Right atrium auricular region (tissue), 2 donors: ENCODE data around the gene MED16. TPM values are rescaled to one million over a fixed set of nuclear protein-coding genes. Genes with fewer than 3 reads are reported as not detected.

Experiments used
- DNase-seq: peaks from one replicate; pipeline ENCODE4 v3.0.0-alpha.2; 2019; ENCODE audit warnings: low spot score
- H3K27ac ChIP-seq, 2 donors: fragments of 200-600 bp; sonication (generic); 1 replicate in 1 of 2; 2 replicates in 1 of 2; pipeline ENCODE4 v1.5.1; 2016 to 2019
- H3K27me3 ChIP-seq, 2 donors: fragments of 200-600 bp; sonication (generic); one replicate each; pipeline versions ENCODE4 v1.5.1 to v1.6.0; 2017 to 2019
- H3K36me3 ChIP-seq: fragments of 200-600 bp; sonication (generic); one replicate; pipeline ENCODE4 v1.5.1; 2016
- H3K4me1 ChIP-seq, 2 donors: fragments of 200-600 bp; sonication (generic); one replicate each; pipeline versions ENCODE4 v1.5.1 to v1.6.0; 2017 to 2019
- H3K4me3 ChIP-seq, 2 donors: fragments of 200-600 bp; sonication (generic); 1 replicate in 1 of 2; 2 replicates in 1 of 2; pipeline ENCODE4 v1.5.1; 2017 to 2019; ENCODE audit warnings: mild to moderate bottlenecking in 1 of 2, moderate library complexity in 1 of 2
- H3K9me3 ChIP-seq, 2 donors: fragments of 200-600 bp; sonication (generic); one replicate each; pipeline ENCODE4 v1.5.1; 2019
- CTCF ChIP-seq, 2 donors: fragments of 200-600 bp; sonication (generic); IDR thresholded peaks; one replicate each; pipeline ENCODE4 v1.5.1; 2019; ENCODE audit warnings: antibody characterized with exemption in 2 of 2
- total RNA-seq, 2 donors: library from RNA; depleted of rRNA; stranded (reverse); fragments of >200 nt; gene quantifications; one replicate each; pipeline ENCODE4 v1.1.0, GENCODE V29; 2016

The MED16 gene
- total RNA-seq, 2 donors from 2014 or later, result 17.7 to 26.5 TPM

GRCh38 chr19:907183-907853 is 14.3 kb upstream of the MED16 start:
- Histone ChIP-seq H3K27me3 (no peaks in the 10 kb centered on the region), H3K9me3 (no peaks in the 10 kb centered on the region), H3K4me3 (no peak overlapping the region), H3K27ac (no peak overlapping the region), H3K36me3 (no peaks in the 10 kb centered on the region), H3K4me1 (no peaks in the 10 kb centered on the region)
- no peak for TF ChIP-seq CTCF (IDR thresholded peaks at IDR 0.05)
- no peak for DNase-seq

GRCh38 chr19:906480-906879 is 13.5 kb upstream of the MED16 start:
- DNase-seq, result no peak
- H3K4me3 ChIP-seq, result no peak overlapping the region
- no peaks in the 10 kb centered on the region for H3K36me3 ChIP-seq
- H3K27ac ChIP-seq, result no peak overlapping the region
- H3K4me1 ChIP-seq, result no peaks in the 10 kb centered on the region
- TF ChIP-seq CTCF (IDR thresholded peaks at IDR 0.05), result no peak
- H3K9me3 ChIP-seq, result no peaks in the 10 kb centered on the region
- H3K27me3 ChIP-seq, result no peaks in the 10 kb centered on the region

- H3K27ac ChIP-seq, result no peak overlapping the region
- H3K4me1 ChIP-seq, result no peaks in the 10 kb centered on the region
- H3K27me3 ChIP-seq, result no peaks in the 10 kb centered on the region
- H3K4me3 ChIP-seq, result no peak overlapping the region
- no peaks in the 10 kb centered on the region for H3K9me3 ChIP-seq
- TF ChIP-seq CTCF (IDR thresholded peaks at IDR 0.05), result no peak
- no peak for DNase-seq
- H3K36me3 ChIP-seq, result peaks cover 4% of the 10 kb centered on the region
Measured at GRCh38 chr19:904545-904944, 11.6 kb upstream of the MED16 start.

- H3K27me3 ChIP-seq, result no peaks in the 10 kb centered on the region
- no peak for TF ChIP-seq CTCF (IDR thresholded peaks at IDR 0.05)
- no peak overlapping the region for H3K27ac ChIP-seq
- H3K36me3 ChIP-seq, result peaks cover 10% of the 10 kb centered on the region
- no peak overlapping the region for H3K4me3 ChIP-seq
- no peaks in the 10 kb centered on the region for H3K9me3 ChIP-seq
- H3K4me1 ChIP-seq, result no peaks in the 10 kb centered on the region
- no peak for DNase-seq
Measured at GRCh38 chr19:903266-903797, 10.3 kb upstream of the MED16 start.

GRCh38 chr19:902446-903226 is 9.6 kb upstream of the MED16 start:
- Histone ChIP-seq H3K27ac (no peak overlapping the region), H3K4me3 (no peak overlapping the region), H3K36me3 (peaks cover 10% of the 10 kb centered on the region), H3K9me3 (no peaks in the 10 kb centered on the region), H3K27me3 (no peaks in the 10 kb centered on the region), H3K4me1 (no peaks in the 10 kb centered on the region)
- no peak for TF ChIP-seq CTCF (IDR thresholded peaks at IDR 0.05)
- DNase-seq, result no peak
